HG03575 (cell line): ENCODE results near the gene PSG1.
"Not testable (repeated sequence)": the region's sequence is repeated elsewhere in the genome, so short reads cannot be mapped to it uniquely, and the experiment has no call there.

Source experiments
- ATAC-seq: cut with Tn5 transposase; IDR thresholded peaks from one replicate; pipeline ENCODE4 v1.9.1; 2021; ENCODE audit not compliant: unreplicated experiment, insufficient number of reproducible peaks, low FRiP score; ENCODE audit errors: extremely low read depth

The PSG1 gene

GRCh38 chr19:42879613-42880012, at the start of gene PSG1:
TSS of gene PSG1 (minus strand) at chr19:42879713. CDS start at chr19:42879581, 132 bp downstream.
- no peak for ATAC-seq

- no peak for ATAC-seq
Observed at GRCh38 chr19:42928896-42929295, 49.4 kb upstream of the PSG1 start.

GRCh38 chr19:42926781-42927180, 47.3 kb upstream of the PSG1 start:
- no peak for ATAC-seq

- not testable (repeated sequence) for ATAC-seq
Observed at GRCh38 chr19:42923106-42923505, 43.6 kb upstream of the PSG1 start.

- ATAC-seq, result not testable (repeated sequence)
Observed at GRCh38 chr19:42920971-42921370, 41.5 kb upstream of the PSG1 start.

- ATAC-seq, result no peak
Observed at GRCh38 chr19:42919757-42920079, 40.2 kb upstream of the PSG1 start.

- not testable (repeated sequence) for ATAC-seq
Observed at GRCh38 chr19:42919070-42919756, 39.7 kb upstream of the PSG1 start.

- not testable (repeated sequence) for ATAC-seq
Observed at GRCh38 chr19:42918377-42919069, 39.0 kb upstream of the PSG1 start.

- ATAC-seq, result not testable (repeated sequence)
Observed at GRCh38 chr19:42917634-42918033, 38.1 kb upstream of the PSG1 start, which contains the start of gene PSG6. TSS of gene PSG6 (minus strand) at chr19:42917894. CDS start at chr19:42917792, 102 bp downstream.

GRCh38 chr19:42916931-42917330, 37.4 kb upstream of the PSG1 start:
- not testable (repeated sequence) for ATAC-seq

- ATAC-seq, result not testable (repeated sequence)
Observed at GRCh38 chr19:42913516-42913915, 34.0 kb upstream of the PSG1 start.

- ATAC-seq, result not testable (repeated sequence)
Observed at GRCh38 chr19:42912941-42913340, 33.4 kb upstream of the PSG1 start.

GRCh38 chr19:42911731-42912130, 32.2 kb upstream of the PSG1 start:
- not testable (repeated sequence) for ATAC-seq

- not testable (repeated sequence) for ATAC-seq
Observed at GRCh38 chr19:42906162-42906561, 26.6 kb upstream of the PSG1 start.

- not testable (repeated sequence) for ATAC-seq
Observed at GRCh38 chr19:42900561-42900960, 21.0 kb upstream of the PSG1 start.

GRCh38 chr19:42899674-42900073, 20.2 kb upstream of the PSG1 start:
- not testable (repeated sequence) for ATAC-seq

GRCh38 chr19:42899110-42899509, 19.6 kb upstream of the PSG1 start:
- ATAC-seq, result not testable (repeated sequence)

- ATAC-seq, result not testable (repeated sequence)
Observed at GRCh38 chr19:42898656-42899055, 19.1 kb upstream of the PSG1 start.

GRCh38 chr19:42897729-42898128, 18.2 kb upstream of the PSG1 start:
- ATAC-seq, result not testable (repeated sequence)

- not testable (repeated sequence) for ATAC-seq
Observed at GRCh38 chr19:42890446-42890845, 10.9 kb upstream of the PSG1 start.
